A549 treated with RU486 at 1 μM for 4 hours (cell line): ENCODE measurements around the gene DNMT1. TPM values are rescaled to one million over a fixed set of nuclear protein-coding genes. Genes with fewer than 3 reads are reported as not detected.

ENCODE experiments used
- total RNA-seq: library from RNA; stranded (reverse); fragments of 200-300 nt; extraction: Qiagen RNA extraction; gene quantifications from 5 replicates; pipeline ENCODE4 v1.2.3, GENCODE V29; 2022; ENCODE audit warnings: low read depth

The DNMT1 gene
- 51.3 to 66.7 TPM (median 64.7 TPM) in 5 replicates for total RNA-seq

DNA sequence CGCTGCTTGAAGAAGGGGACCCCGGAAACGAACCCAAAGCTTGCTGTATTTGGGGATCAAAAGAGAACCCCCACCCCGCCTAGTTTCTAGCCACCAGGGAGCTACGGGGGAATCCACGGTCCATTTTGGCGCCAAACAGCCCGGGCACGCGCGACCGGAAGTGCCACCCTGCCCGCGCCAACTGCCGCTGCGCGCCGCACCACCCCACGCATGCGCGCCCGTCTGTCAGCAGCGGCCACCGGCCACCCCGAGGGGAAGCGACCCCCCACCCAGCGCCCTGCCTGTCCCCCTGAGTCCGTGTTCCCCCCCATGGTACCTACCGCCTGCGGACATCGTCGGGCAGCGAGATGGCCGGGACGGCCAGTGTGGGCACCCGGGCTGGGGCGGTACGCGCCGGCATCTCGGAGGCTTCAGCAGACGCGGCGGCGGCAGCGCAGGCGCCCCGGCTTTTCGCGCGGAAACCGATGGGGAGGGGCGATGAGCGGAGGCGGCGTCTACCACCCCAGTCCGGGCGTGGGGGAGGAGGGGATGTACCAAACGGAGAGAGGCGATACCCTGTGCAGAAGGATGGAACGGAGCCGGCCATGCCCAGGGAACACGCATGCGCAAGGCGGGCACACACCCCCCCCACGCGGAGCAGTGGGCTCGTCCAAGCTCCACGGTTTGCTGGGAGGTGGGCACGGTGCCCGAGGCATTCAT, at the start of gene DNMT1:
Gene DNMT1, minus strand, starts transcription at position 454 of the 699 bp plus-strand sequence. Its CDS starts 54 bp downstream, at position 400.

DNA sequence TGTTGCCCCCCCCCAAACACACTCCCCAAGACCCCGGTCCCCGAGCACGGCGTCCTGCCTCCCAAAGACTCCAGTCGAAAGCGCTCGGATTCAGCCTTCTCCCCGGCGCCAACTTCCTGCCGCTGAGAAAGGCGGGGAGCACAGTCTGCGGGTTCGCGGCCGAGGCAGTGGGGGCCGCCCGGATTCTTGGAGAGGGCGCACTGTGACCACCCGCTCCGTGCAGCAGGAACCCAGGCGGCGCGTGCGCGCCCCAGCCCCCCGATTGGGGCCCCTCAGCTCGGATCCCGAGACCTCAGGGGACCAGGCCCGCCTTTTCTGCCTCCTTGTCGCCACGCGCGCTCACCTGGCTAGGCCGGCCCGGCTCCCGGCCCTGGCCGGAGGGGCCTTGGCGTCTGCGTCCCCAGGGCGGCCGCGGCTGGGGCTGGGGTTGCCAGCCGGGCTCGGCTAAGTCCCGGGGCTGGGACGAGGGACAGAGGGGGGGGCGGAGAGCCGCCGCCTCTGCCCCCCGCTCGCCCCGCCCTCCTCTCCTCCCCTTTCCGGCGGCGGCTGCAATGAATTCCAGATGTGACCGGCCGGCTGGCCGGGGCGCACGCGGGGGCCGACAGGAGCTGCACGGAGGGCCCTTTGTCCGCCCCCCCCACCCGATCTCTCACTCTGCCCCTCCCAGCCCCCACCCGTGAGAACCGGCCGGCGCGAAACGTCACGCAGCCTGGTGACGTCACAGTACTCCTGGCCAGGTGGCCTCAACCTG, 36.3 kb upstream of the DNMT1 start, which contains the start of gene S1PR2:
Gene S1PR2, minus strand, starts transcription at position 471 of the 751 bp plus-strand sequence. CDS start 6,426 bp downstream, outside the sequence.

DNA sequence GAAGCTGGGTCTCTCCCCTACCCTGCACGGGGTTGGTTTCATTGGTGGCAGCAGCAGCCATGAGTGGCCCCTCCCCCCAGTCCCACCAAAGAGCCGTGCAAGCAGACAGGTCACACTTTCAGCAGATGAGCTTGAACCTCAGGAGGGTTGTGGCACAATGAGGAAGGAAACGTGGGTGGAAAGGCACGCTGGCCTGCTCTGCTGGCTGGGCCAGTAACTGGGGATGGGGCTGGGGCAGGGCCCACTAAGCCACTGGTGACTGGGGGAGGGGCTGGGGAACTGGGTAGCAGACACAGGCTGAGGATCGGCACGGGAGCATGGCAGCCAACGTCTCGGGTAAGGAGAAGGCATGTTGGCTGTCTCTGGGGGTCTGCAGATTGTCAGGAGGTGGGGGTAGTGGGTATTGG, 83.3 kb downstream of the DNMT1 start, which contains the start of gene P2RY11:
Gene P2RY11, plus strand, starts transcription at position 289 of the 407 bp plus-strand sequence. Its CDS starts 29 bp downstream, at position 318.

DNA sequence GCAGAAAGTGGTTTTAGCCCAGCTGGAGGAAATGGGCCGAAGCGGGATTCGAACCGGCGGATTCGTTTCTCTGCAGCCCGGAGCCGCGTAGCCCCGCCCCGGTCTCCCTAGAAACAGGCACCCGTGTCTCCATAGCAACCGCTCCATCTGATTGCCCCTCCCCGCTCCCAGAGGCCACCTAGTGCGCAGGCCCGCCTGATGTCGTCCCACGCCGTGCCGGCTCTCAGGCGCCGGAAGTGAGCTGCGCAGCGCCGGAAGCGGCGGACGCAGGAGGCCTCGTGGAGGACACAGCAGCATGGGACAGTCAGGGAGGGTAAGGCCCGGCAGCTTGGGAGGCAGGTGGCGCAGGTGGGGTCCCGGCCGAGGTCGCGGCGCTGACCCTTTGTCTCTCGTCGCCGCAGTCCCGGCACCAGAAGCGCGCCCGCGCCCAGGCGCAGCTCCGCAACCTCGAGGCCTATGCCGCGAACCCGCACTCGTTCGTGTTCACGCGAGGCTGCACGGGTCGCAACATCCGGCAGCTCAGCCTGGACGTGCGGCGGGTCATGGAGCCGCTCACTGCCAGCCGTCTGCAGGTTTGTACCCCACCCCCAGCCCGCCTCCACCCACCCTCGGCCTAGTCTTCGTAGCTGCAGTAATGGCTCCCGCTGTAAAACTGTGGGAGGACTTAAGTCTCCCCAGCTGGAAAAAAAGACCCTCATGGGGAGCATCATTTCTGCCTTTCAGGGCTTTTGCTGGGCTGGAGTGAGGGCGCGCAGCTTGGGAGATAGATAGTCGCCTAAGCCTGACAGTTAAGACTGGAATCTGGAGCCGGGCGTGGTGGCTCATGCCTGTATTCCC, 88.4 kb downstream of the DNMT1 start, which contains the start of gene PPAN:
Gene PPAN, plus strand, starts transcription at position 263 of the 837 bp plus-strand sequence. Its CDS starts 33 bp downstream, at position 296.

DNA sequence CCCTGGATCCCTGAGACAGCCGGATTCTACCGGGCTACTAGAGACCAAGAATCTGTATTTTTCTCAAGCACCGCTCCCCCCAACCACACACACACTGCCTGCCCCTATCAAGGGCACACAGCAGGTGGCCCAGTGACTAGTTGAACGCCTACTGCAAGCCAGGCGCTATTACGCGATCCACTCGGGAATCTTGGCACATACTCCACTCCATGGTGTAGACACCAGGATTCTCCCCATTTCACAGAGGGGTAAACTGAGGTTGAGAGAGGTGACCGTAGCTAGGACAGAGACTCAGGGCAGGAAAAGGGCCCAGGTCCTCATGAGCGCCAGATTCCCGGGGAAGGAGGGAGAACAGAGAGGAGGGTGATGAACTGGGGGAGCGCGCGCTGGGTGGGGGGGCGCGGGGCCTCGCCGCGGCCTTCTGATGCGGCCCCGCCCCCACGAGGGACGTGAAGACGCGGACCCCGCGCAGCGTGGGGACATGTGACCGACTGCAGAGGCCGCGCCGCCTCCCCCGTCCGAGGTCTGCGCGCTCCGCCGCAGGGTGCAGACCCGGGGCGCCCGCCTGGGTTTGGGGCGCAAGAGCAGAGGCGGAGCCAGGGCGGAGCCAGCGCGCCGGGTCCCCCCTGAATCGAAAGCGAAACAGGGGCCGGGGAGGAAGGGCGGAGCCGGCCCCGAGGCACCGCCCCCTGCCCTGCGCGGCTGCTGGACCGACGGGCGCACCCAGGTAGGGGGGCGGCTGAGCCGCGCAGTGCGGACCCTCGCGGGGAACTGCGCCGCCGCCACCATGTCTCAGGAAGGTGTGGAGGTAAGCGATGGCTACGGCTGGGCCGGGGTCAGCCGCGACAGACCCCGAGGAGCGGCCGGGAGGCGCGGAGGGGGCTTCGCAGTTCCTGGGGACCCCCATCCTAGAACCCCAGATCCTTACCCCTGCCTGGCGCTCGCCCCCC, 108.8 kb downstream of the DNMT1 start, which contains the start of gene SHFL:
Gene SHFL, plus strand, starts transcription at position 677 of the 950 bp plus-strand sequence. Its CDS starts 111 bp downstream, at position 788.

Other genes starting within 250 kb of the DNMT1 start
- gene COL5A3, start 184.4 kb downstream of the DNMT1 start, total RNA-seq: 3.5 to 5.4 TPM (median 3.6 TPM) in 5 replicates
- gene RDH8, start 181.5 kb downstream of the DNMT1 start, total RNA-seq: 0.26 to 0.75 TPM (median 0.53 TPM) in 5 replicates
- gene SHFL, start 108.6 kb downstream of the DNMT1 start, total RNA-seq: 6.0 to 9.3 TPM (median 8.2 TPM) in 5 replicates
- gene ANGPTL6, start 92.3 kb downstream of the DNMT1 start, total RNA-seq: 0.05 to 0.14 TPM (median 0.12 TPM) in 3 of 5 replicates, not detected in the others
- gene PPAN, start 88.6 kb downstream of the DNMT1 start, total RNA-seq: 39.6 to 57.2 TPM (median 57.1 TPM) in 5 replicates
- gene P2RY11, start 83.3 kb downstream of the DNMT1 start, total RNA-seq: 5.8 to 13.1 TPM (median 7.6 TPM) in 5 replicates
- gene EIF3G, start 75.1 kb downstream of the DNMT1 start, total RNA-seq: 161 to 180 TPM (median 166 TPM) in 5 replicates
- 0.96 to 1.2 TPM (median 1.2 TPM) in 5 replicates for gene S1PR2, start 36.4 kb upstream of the DNMT1 start, total RNA-seq
- gene MRPL4, start 57.3 kb upstream of the DNMT1 start, total RNA-seq: 59.0 to 78.7 TPM (median 77.4 TPM) in 5 replicates
- 4.2 to 6.4 TPM (median 5.1 TPM) in 5 replicates for gene ICAM1, start 76.2 kb upstream of the DNMT1 start, total RNA-seq
- gene ICAM4, start 92.0 kb upstream of the DNMT1 start, total RNA-seq: 0.10 to 0.12 TPM in 2 of 5 replicates, not detected in the others
- gene ICAM5, start 95.0 kb upstream of the DNMT1 start, total RNA-seq: 0.42 to 1.2 TPM (median 0.78 TPM) in 5 replicates
- gene ZGLP1, start 114.9 kb upstream of the DNMT1 start, total RNA-seq: 1.2 to 4.1 TPM (median 1.8 TPM) in 5 replicates
- 22.1 to 41.4 TPM (median 33.1 TPM) in 5 replicates for gene FDX2, start 121.1 kb upstream of the DNMT1 start, total RNA-seq
- 19.7 to 31.8 TPM (median 26.2 TPM) in 5 replicates for gene RAVER1, start 138.6 kb upstream of the DNMT1 start, total RNA-seq
- gene ICAM3, start 144.7 kb upstream of the DNMT1 start, total RNA-seq: 6.5 to 11.4 TPM (median 8.8 TPM) in 5 replicates
- gene TYK2, start 185.6 kb upstream of the DNMT1 start, total RNA-seq: 25.9 to 44.4 TPM (median 43.3 TPM) in 5 replicates
- 163 to 208 TPM (median 188 TPM) in 5 replicates for gene CDC37, start 208.6 kb upstream of the DNMT1 start, total RNA-seq
- gene PDE4A, start 225.6 kb upstream of the DNMT1 start, total RNA-seq: 4.2 to 5.2 TPM (median 4.2 TPM) in 5 replicates